Endodermal cell (in vitro differentiated cells): Measurements from ENCODE around the gene ARHGAP10. TPM values are rescaled to one million over a fixed set of nuclear protein-coding genes. Genes with fewer than 3 reads are reported as not detected.

ENCODE experiments used
- DNase-seq: peaks from one replicate; pipeline ENCODE4 v3.0.0-alpha.2; 2017
- H3K27ac ChIP-seq: 2 replicates; pipeline ENCODE4 v1.5.1; 2013; ENCODE audit warnings: mild to moderate bottlenecking, low read depth, low read length, moderate library complexity
- H3K27me3 ChIP-seq: 2 replicates; pipeline ENCODE4 v1.6.1; 2013; ENCODE audit warnings: mild to moderate bottlenecking, low read length, moderate library complexity; ENCODE audit not compliant: insufficient read depth, control insufficient read depth, poor library complexity, severe bottlenecking
- H3K36me3 ChIP-seq: 2 replicates; pipeline ENCODE4 v1.7.0; 2013; ENCODE audit warnings: mild to moderate bottlenecking, low read length, moderate library complexity; ENCODE audit not compliant: control insufficient read depth, insufficient read depth
- H3K4me1 ChIP-seq: one replicate; pipeline ENCODE4 v1.7.0; 2013; ENCODE audit warnings: low read length; ENCODE audit not compliant: control insufficient read depth, insufficient read depth
- H3K4me3 ChIP-seq: 2 replicates; pipeline ENCODE4 v1.5.1; 2013; ENCODE audit warnings: mild to moderate bottlenecking, low read length, moderate library complexity
- H3K9ac ChIP-seq: 2 replicates; pipeline ENCODE4 v1.6.1; 2013; ENCODE audit warnings: mild to moderate bottlenecking, low read length, moderate library complexity; ENCODE audit not compliant: poor library complexity, severe bottlenecking; ENCODE audit errors: extremely low read depth
- H3K9me3 ChIP-seq: 2 replicates; pipeline ENCODE4 v1.6.1; 2013; ENCODE audit warnings: mild to moderate bottlenecking, low read length, moderate library complexity; ENCODE audit not compliant: control insufficient read depth
- H3K27ac Mint-ChIP-seq: 2 replicates; pipeline ENCODE4 v1.8.0; 2020; ENCODE audit warnings: mixed read lengths
- H3K27me3 Mint-ChIP-seq: 2 replicates; pipeline ENCODE4 v1.8.0; 2021; ENCODE audit warnings: mild to moderate bottlenecking, mixed read lengths; ENCODE audit not compliant: insufficient read depth
- H3K36me3 Mint-ChIP-seq: 2 replicates; pipeline ENCODE4 v1.8.0; 2020; ENCODE audit warnings: low read depth, mixed read lengths
- H3K4me1 Mint-ChIP-seq: 2 replicates; pipeline ENCODE4 v1.8.0; 2020; ENCODE audit warnings: mixed read lengths
- H3K4me3 Mint-ChIP-seq: 2 replicates; pipeline ENCODE4 v1.8.0; 2020; ENCODE audit warnings: mild to moderate bottlenecking, moderate library complexity, mixed read lengths
- H3K9me3 Mint-ChIP-seq: 2 replicates; pipeline ENCODE4 v1.8.0; 2020; ENCODE audit warnings: mild to moderate bottlenecking, mixed read lengths
- WGBS, 2 experiments: methylation state at CpG; one replicate each; pipeline versions ENCODE4 v1.1.5 to v1.1.7; 2013; ENCODE audit warnings: missing lambda C conversion rate in 2 of 2, mixed read lengths in 1 of 2; ENCODE audit not compliant: insufficient coverage in 1 of 2, insufficient read length in 1 of 2; 5-methylcytosine and 5-hydroxymethylcytosine counted together
- total RNA-seq, 2 donors: library from RNA; stranded (reverse); fragmentation: NEBNext Ultra II Directional in 1 of 2; extraction: Animal tissue kit (Norgen Biotek cat#: 25700) in 1 of 2; gene quantifications; 2 replicates in 1 of 2; 3 replicates in 1 of 2; pipeline ENCODE4 v1.2.1, GENCODE V29; 2021
- TF ChIP-seq, protein P1 (sequence below): fragments of 200-600 bp; sonication (generic); conservative IDR thresholded peaks from 2 replicates; pipeline ENCODE4 v1.5.0; 2021; ENCODE audit warnings: antibody characterized with exemption, mild to moderate bottlenecking

ARHGAP10 gene
- total RNA-seq, 2 donors from 2014 or later, result 9.1 to 11.8 TPM

DNA sequence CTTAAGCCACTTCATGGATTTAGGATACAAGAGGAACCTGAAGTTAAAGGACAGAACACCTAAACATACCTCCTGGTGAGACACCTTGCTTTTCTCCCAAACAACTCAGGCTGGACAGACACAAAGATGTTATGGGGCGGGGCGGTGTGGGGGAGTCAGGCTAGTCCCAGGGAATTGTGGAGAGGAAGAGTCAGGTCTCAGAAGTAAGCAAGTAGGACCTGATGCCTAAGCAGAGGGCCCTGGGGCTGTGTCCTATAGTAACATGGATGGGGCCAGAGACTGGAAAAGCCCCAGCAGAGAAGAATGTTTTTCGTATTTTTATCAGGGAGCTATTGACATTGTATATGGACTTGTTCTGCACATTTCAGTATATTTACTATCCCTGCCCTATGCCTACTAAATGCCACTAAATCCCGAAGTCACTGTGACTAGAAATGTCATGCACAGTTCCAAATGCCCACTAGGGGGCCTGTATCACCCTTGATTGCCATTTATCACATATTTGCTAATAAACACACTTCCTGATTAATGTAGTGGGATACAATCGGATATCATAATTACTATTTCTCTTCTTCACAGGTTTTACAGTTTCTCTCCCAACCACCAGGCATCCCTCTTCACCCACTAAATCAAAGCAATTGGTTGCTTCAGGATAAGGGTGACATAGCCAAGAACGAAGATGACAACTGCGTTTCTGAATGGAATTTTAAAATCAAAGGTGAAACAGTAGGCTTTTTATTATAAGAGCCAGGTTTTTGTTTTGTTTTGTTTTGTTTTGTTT lies 23.8 kb upstream of the ARHGAP10 start:
- H3K9me3 ChIP-seq, result no peaks in the 10 kb centered on the region
- H3K27ac ChIP-seq, result no peak overlapping the region
- H3K9ac ChIP-seq, result no peak overlapping the region
- no peaks in the 10 kb centered on the region for H3K36me3 ChIP-seq
- Mint-ChIP-seq H3K27me3 (no peaks in the 10 kb centered on the region), H3K4me1 (no peaks in the 10 kb centered on the region), H3K4me3 (no peak overlapping the region), H3K36me3 (no peaks in the 10 kb centered on the region), H3K9me3 (no peaks in the 10 kb centered on the region), H3K27ac (peak overlapping the region; percentile 19)
- TF ChIP-seq, protein P1, sequence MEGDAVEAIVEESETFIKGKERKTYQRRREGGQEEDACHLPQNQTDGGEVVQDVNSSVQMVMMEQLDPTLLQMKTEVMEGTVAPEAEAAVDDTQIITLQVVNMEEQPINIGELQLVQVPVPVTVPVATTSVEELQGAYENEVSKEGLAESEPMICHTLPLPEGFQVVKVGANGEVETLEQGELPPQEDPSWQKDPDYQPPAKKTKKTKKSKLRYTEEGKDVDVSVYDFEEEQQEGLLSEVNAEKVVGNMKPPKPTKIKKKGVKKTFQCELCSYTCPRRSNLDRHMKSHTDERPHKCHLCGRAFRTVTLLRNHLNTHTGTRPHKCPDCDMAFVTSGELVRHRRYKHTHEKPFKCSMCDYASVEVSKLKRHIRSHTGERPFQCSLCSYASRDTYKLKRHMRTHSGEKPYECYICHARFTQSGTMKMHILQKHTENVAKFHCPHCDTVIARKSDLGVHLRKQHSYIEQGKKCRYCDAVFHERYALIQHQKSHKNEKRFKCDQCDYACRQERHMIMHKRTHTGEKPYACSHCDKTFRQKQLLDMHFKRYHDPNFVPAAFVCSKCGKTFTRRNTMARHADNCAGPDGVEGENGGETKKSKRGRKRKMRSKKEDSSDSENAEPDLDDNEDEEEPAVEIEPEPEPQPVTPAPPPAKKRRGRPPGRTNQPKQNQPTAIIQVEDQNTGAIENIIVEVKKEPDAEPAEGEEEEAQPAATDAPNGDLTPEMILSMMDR, result peak; percentile 97
- peak; percentile 73 for DNase-seq
- no peak overlapping the region for H3K4me3 ChIP-seq
- no peaks in the 10 kb centered on the region for H3K4me1 ChIP-seq
- 68% methylated on average over 4 to 7 of the region's 7 CpGs for WGBS, 2 experiments
- no peaks in the 10 kb centered on the region for H3K27me3 ChIP-seq

DNA sequence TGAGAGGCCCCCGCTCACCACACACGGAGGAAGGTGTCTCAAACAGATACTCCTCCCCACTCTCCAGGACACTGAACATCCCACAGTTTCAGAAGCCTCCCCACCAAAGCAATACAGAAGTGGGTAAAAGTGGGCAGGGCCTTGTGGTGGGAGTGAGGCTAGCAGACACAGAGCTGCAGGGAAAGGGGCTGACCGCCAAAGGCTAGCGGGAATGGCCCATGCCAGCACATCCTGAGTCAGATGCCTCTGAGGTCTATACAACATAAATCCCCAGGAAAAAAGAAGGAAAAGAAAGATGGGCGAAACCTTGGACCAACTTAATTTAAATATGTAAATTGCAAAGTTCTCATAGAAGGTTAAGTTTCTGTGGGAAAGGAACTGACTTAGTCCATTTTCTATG lies 21.9 kb upstream of the ARHGAP10 start:
- Histone ChIP-seq H3K4me1 (no peaks in the 10 kb centered on the region), H3K36me3 (no peaks in the 10 kb centered on the region), H3K4me3 (no peak overlapping the region), H3K9me3 (no peaks in the 10 kb centered on the region), H3K27ac (no peak overlapping the region), H3K9ac (no peak overlapping the region), H3K27me3 (no peaks in the 10 kb centered on the region)
- no peak overlapping the region for H3K4me3 Mint-ChIP-seq
- 98% methylated on average over 5 of the region's 5 CpGs; no CpG with 5 or more reads in 1 of the 2 experiments for WGBS, 2 experiments
- H3K27me3 Mint-ChIP-seq, result no peaks in the 10 kb centered on the region
- H3K9me3 Mint-ChIP-seq, result no peaks in the 10 kb centered on the region
- TF ChIP-seq, protein P1, result no peak
- H3K27ac Mint-ChIP-seq, result no peak overlapping the region
- DNase-seq, result no peak
- H3K4me1 Mint-ChIP-seq, result no peaks in the 10 kb centered on the region
- H3K36me3 Mint-ChIP-seq, result no peaks in the 10 kb centered on the region

DNA sequence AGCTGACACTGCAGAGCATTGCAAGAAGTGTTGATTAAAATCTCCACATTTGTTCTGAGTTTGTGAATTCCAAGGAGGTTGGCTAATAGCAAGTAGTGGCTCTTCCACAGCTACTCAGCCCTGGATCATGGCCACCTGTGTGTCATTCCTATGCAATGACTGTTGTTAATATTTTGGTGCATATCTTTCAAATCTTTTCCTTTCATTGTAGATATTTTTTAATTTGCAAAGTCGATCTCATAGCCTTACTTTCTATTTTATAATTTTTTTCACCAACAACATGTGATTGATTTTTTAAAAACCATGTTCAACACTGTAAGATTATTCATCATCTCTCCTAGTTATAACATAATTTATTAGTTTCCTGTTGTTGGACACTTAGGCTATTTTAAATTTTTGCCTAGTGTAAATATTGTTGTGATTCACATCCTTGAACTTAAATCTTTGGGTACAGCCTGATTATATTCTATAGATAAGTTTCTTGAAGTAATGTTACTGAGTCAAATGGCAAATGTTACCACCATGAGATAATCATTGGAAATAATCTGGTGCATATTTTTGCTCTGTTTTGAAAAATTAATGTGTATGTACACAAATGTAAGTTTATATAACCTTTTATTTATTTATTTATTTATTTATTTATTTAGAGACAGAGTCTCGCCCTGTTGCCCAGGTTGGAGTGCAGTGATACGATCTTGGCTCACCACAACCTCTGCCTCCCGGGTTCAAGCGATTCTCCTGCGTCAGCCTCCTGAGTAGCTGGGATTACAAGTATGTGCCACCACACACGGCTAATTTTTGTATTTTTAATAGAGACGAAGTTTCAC lies 17.1 kb upstream of the ARHGAP10 start:
- TF ChIP-seq, protein P1, result no peak
- H3K27me3 Mint-ChIP-seq, result no peaks in the 10 kb centered on the region
- H3K4me1 Mint-ChIP-seq, result no peaks in the 10 kb centered on the region
- no peaks in the 10 kb centered on the region for H3K36me3 ChIP-seq
- H3K9ac ChIP-seq, result no peak overlapping the region
- H3K4me3 ChIP-seq, result no peak overlapping the region
- H3K27ac Mint-ChIP-seq, result no peak overlapping the region
- H3K27ac ChIP-seq, result no peak overlapping the region
- H3K4me1 ChIP-seq, result no peaks in the 10 kb centered on the region
- WGBS, 2 experiments, result 96% methylated on average over 6 to 8 of the region's 8 CpGs
- no peak for DNase-seq
- no peak overlapping the region for H3K4me3 Mint-ChIP-seq
- H3K9me3 Mint-ChIP-seq, result no peaks in the 10 kb centered on the region
- H3K27me3 ChIP-seq, result no peaks in the 10 kb centered on the region
- H3K9me3 ChIP-seq, result no peaks in the 10 kb centered on the region
- H3K36me3 Mint-ChIP-seq, result no peaks in the 10 kb centered on the region
